ENCODE data around the gene NLRP3.

The NLRP3 gene

DNA sequence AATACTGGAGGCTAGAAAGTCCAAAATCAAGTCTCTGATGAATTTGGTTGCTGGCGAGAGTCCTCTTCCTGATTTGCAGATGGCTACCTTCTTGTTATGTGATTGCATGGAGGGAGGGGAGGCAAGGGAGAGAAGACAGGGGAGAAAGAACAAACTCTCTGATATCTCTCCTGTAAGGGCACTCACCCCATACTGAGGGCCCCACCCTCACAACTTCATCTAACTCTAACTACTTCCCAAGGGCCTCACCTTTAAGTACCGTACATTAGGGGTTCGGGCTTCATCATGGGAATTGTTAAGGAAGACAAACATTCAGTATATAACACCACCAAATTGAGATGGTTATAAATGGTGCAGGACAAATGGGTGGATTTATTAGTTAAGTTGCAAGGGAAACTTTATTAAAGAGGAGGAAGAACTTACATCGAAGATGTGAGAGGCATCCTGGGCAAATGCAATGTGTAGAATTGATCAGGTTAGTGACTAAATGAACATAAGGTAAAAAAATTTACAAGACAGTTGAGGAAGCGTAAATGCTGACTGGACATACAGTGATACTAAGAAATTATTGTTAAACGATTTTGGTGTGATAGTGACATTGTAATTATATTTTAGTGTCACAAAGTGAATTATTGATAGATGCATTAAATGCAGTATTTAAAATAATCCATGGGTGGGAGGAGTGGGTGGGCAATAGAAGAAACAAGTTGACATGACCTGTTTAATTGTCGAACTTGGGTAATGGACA lies 31.4 kb downstream of the NLRP3 start:
- DNase-seq (ENCODE audit: low read depth), result no peak
- no peak overlapping the region for H3K4me3 ChIP-seq (ENCODE audit: low read depth, low read length)
- TF ChIP-seq, protein P1, sequence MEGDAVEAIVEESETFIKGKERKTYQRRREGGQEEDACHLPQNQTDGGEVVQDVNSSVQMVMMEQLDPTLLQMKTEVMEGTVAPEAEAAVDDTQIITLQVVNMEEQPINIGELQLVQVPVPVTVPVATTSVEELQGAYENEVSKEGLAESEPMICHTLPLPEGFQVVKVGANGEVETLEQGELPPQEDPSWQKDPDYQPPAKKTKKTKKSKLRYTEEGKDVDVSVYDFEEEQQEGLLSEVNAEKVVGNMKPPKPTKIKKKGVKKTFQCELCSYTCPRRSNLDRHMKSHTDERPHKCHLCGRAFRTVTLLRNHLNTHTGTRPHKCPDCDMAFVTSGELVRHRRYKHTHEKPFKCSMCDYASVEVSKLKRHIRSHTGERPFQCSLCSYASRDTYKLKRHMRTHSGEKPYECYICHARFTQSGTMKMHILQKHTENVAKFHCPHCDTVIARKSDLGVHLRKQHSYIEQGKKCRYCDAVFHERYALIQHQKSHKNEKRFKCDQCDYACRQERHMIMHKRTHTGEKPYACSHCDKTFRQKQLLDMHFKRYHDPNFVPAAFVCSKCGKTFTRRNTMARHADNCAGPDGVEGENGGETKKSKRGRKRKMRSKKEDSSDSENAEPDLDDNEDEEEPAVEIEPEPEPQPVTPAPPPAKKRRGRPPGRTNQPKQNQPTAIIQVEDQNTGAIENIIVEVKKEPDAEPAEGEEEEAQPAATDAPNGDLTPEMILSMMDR (IDR thresholded peaks at IDR 0.05; ENCODE audit: control insufficient read depth, extremely low read depth, insufficient read depth), result no peak

DNA sequence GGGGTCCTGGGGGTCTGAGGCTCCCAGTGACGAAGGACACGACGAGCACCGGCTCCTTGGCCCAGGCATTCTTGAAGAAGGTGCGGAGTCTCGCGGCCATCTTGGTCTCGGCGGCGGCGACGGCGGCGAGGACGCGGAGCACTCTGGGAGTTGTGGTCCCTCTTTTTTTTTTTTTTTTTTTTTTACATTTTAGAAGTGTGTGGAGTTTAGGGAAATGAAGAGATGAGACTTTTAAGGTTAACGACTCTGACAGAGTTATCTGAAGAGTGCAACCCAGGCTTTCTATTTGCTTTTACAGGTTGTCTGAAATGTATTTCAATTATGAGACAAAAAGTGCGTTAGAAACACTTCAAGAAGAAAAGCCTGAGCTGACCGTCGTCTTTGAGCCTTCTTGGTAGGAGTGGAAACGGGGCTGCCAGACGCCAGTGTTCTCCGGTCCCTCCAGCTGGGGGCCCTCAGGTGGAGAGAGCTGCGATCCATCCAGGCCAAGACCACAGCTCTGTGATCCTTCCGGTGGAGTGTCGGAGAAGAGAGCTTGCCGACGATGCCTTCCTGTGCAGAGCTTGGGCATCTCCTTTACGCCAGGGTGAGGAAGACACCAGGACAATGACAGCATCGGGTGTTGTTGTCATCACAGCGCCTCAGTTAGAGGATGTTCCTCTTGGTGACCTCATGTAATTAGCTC lies 32.3 kb downstream of the NLRP3 start:
- TF ChIP-seq, protein P1 (IDR thresholded peaks at IDR 0.05; ENCODE audit: control insufficient read depth, extremely low read depth, insufficient read depth), result no peak
- no peak for DNase-seq (ENCODE audit: low read depth)
- no peak overlapping the region for H3K4me3 ChIP-seq (ENCODE audit: low read depth, low read length)

DNA sequence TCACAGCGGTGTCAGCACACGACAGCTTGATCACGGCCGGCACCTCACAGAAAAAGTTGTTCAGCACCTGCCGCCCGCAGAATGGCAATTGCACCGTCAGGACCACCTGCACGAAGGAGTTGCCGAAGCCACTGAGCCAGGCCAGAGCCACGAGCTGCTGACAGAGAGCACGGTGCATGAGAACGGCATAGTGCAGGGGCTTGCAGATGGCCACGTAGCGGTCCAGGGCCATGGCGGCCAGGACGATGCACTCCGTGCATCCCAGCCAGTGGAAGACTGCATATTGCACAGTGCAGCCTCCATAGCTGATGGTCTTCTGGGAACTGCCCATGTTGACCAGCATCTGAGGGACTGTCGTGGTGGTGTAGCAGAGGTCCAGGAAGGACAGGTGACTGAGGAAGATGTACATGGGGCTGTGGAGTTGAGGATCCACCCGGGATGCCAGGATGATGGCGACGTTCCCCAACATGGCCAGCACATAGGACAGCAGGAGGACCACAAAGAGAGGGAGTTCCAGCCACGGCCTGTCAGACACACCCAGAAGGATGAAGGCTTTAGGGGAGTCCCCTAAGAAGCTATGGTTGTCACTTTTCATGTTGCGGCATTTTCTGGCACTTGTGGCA lies 35.5 kb downstream of the NLRP3 start:
- DNase-seq (ENCODE audit: low read depth), result no peak
- H3K4me3 ChIP-seq (ENCODE audit: low read depth, low read length), result no peak overlapping the region
- TF ChIP-seq, protein P1 (IDR thresholded peaks at IDR 0.05; ENCODE audit: control insufficient read depth, extremely low read depth, insufficient read depth), result no peak

DNA sequence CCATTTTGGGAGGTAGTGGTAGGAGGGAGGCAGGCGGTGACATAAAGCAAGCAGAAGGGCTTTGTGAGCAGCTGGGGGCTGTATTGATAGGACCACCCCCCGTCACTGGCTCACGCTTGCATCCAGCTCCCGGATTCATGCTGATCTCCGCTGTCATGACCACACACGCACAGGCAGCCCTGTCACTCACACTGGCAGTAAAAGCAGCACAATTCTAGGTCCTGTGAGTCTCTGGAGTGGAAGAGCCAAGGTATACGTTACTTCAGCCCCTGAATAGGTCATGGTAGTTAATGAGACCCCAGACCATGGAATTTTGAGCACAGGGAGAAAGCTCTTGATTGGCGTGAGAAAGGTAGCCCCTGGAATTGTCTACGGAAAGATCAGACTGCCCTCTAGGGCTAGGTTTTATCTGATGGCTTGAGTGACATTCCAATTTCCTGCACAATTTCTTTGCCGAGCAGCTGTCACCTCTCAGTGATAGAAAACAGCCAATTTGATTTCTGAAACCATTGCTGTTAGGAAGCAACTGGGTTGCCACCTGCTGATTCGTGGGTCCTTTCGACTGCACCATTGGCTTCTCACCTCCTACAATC lies 36.6 kb downstream of the NLRP3 start:
- no peak overlapping the region for H3K4me3 ChIP-seq (ENCODE audit: low read depth, low read length)
- no peak for DNase-seq (ENCODE audit: low read depth)
- TF ChIP-seq, protein P1 (IDR thresholded peaks at IDR 0.05; ENCODE audit: control insufficient read depth, extremely low read depth, insufficient read depth), result no peak

DNA sequence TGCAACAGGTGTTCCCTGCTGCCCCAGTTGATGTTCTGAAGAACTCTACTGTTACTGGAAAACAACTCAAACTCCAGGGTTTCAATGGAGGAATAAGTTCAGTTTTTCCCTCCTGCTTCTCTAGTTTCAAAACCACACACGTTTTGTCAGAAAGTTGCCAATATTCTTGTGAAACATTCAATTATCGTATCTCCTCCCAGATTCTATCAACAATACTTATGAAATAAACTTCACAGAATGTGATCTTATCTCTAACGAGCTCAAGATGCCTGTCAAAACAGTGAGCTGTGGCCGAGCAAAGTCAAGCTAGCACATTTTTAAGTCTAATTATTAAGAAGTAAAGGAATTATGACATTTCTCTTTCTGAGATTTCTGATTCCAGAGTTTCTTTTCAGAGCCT lies 37.3 kb downstream of the NLRP3 start:
- TF ChIP-seq, protein P1 (IDR thresholded peaks at IDR 0.05; ENCODE audit: control insufficient read depth, extremely low read depth, insufficient read depth), result no peak
- no peak overlapping the region for H3K4me3 ChIP-seq (ENCODE audit: low read depth, low read length)

DNA sequence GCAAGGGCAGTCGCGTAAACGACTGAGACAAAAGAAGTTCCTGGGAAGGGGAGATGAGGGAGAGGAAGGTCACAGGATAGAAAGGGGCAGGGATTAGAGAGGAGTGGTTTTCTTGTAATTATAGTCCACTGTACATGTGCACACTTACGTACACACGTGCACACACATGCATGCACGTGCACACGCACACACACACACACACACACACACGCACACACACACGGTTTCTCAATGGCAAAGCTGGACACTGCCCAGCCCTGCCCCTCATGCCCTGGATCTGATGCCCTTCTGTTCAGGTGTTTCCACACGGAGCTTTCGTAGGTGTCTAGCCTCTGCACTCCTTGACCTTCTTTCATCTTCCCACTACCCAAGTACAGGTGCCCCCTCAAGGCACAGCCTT lies 38.0 kb downstream of the NLRP3 start:
- DNase-seq (ENCODE audit: low read depth), result no peak

More for the DNA sequence above, 37.3 kb downstream of the NLRP3 start:
- no peak for DNase-seq (ENCODE audit: low read depth)

More for the DNA sequence above, 38.0 kb downstream of the NLRP3 start:
- H3K4me3 ChIP-seq (ENCODE audit: low read depth, low read length), result no peak overlapping the region
- TF ChIP-seq, protein P1 (IDR thresholded peaks at IDR 0.05; ENCODE audit: control insufficient read depth, extremely low read depth, insufficient read depth), result no peak
